ENCODE measurements around the gene TMEM98.
"Not testable (repeated sequence)": the region's sequence is repeated elsewhere in the genome, so short reads cannot be mapped to it uniquely, and the experiment has no call there.

The TMEM98 gene, protein sequence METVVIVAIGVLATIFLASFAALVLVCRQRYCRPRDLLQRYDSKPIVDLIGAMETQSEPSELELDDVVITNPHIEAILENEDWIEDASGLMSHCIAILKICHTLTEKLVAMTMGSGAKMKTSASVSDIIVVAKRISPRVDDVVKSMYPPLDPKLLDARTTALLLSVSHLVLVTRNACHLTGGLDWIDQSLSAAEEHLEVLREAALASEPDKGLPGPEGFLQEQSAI

GRCh38 chr17:32927724-32928585 is at the start of gene TMEM98:
Gene TMEM98, plus strand, starts transcription at chr17:32928153. Its CDS starts 3,376 bp downstream, at chr17:32931529.
- DNase-seq: peak; percentile 53

GRCh38 chr17:32878211-32878610 is 49.7 kb upstream of the TMEM98 start:
- no peak for DNase-seq

- no peak for DNase-seq
These were observed 48.8 kb upstream of the TMEM98 start for GRCh38 chr17:32879134-32879533.

GRCh38 chr17:32880671-32881453 is 47.1 kb upstream of the TMEM98 start:
- no peak for DNase-seq

- no peak for DNase-seq
These were observed 45.9 kb upstream of the TMEM98 start for GRCh38 chr17:32882029-32882428.

DNA sequence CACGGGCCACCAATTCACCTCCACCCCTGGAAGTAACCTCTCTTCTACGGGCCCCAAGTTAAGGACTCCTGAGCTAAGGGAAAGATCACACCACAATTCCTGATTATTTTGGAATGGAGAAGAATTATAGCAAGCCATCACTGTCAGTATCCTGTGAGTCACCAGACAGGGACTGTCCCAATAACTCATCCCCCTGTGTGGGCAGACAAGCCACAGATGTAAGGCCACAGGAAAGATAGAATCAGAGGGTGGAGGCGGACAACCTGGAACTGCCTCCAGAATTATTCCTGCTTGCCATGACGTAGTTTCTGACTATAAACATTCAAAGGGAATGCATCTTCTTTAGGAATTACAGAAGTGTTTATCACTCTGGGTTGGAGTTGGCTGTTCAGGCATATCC is 45.2 kb upstream of the TMEM98 start:
- no peak for DNase-seq

GRCh38 chr17:32886951-32887350 is 41.0 kb upstream of the TMEM98 start:
- DNase-seq: not testable (repeated sequence)

- not testable (repeated sequence) for DNase-seq
These were observed 40.5 kb upstream of the TMEM98 start for GRCh38 chr17:32887410-32887809.

- no peak for DNase-seq
These were observed 33.7 kb upstream of the TMEM98 start for GRCh38 chr17:32894245-32894644.

DNA sequence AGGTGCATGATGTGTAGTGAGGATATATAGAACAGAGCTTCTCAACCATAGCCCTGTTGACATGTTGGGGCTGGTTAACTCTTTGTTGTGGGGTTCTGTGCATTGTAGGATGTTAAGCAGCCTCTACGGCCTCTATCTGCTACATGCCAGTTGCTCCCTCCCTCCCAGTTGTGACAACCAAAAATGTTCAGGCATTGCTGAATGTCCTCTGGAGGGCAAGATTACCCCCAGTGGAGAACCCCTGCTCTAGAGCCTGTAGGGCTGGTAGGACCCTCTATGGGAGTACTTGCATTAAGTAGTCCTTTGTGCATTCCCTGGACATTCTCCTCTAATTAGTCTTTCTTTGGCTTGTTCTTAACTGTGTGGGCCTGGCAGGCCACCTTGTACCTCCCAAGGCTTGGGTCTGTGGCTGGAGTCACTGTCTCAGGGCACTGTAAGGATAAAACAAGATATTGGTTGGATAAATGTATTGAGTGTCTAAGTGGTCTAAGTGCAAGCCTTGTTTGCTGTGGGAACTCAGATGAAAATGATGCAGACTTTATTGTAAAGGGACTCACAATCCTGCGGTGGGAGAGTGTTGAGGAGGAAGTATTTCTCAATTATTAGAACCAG is 31.2 kb upstream of the TMEM98 start:
- DNase-seq: no peak

- no peak for DNase-seq
These were observed 28.5 kb upstream of the TMEM98 start for GRCh38 chr17:32899236-32900013.

DNA sequence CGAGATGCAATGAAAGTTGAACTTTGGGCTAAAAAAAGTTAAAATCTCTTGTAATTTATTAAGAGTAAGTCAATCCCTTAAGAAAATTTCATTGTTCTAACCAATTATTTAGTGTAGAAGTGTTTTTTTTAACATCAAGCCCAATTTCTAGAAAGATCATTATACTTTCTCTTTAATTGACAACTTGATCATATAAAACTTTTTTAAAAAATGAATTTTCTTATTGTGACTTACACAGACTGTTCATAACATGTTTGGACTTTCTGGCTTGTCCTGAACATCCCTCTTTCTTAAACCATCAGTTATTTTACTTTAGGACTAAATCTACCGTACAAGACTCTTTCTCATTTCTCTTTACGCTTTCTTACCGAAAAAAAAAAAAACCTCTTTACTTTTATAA is 26.2 kb upstream of the TMEM98 start:
- DNase-seq: no peak

- DNase-seq: no peak
These were observed 23.9 kb upstream of the TMEM98 start for GRCh38 chr17:32903774-32904673.

DNA sequence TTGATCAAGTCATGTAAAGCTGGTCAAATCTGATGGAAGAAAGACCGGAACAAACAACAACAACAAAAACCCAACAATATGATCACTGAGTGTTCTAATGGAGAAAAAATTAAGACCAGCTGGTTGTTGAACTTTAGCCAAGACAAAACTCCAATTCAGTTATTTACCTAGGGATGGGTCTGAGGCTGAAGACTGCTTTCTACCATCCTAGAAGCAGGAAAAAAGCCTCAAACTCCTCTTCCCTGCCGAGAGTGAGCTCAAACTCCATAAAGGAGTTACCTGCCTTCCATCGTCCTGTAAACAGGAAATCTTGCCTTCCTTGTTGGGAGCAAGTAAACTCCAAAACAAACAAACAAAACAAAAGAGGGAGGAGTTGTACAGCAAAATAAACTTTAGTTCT is 23.1 kb upstream of the TMEM98 start:
- no peak for DNase-seq

GRCh38 chr17:32907583-32907982 is 20.4 kb upstream of the TMEM98 start:
- no peak for DNase-seq

DNA sequence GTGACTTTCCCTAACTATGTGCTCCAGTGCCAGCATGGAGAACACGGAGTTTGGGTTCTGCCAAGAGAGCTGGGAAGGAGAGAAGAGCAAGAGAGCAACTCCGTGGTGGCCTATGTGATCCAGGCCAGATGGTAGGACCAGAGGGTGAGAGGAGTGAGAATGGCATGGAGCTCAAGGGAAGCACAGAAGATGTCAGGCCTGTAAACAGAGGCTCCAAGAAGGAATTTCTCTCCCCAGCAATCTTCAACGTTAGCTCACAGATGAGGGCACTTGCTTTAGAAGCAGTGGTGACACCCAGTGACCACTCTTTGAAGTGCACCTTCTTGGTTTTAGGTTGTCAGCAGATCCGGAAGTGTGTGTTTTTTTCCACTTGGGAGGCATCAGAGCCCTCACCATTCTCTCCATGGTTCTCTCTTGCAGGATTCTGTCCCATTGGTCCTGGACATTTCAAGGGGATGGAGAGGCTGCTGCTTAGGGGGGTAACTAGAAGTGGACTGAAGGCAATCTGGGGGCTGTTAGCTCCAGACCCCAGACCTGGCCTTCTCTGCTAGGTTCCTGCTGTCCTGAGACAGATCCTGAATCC is 18.1 kb upstream of the TMEM98 start:
- DNase-seq: peak; percentile 75

- DNase-seq: no peak
These were observed 17.2 kb upstream of the TMEM98 start for GRCh38 chr17:32910769-32911168.

GRCh38 chr17:32912218-32912897 is 15.6 kb upstream of the TMEM98 start:
- peak; percentile 77 for DNase-seq

DNA sequence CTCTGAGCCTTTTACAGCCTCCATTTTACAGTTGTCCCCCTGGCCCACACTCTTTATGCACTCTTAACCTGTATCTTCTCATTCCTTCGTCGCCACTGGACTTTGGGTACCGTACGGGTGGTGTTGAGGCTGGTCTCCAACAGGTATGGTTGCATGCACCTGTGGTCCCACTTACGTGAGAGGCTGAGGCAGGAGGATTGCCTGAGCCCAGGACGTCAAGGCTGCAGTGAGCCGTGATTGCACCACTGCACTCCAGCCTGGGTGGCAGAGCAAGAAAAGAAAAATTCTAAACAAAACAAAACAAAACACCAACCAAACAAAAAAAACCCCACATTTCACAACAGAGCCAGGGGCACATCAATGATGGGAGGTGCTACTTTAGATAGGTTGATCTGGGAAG is 14.4 kb upstream of the TMEM98 start:
- DNase-seq: no peak

- DNase-seq: no peak
These were observed 13.8 kb upstream of the TMEM98 start for GRCh38 chr17:32914181-32914580.

Data from femur (tissue), 1 donor.